Measurements from ENCODE around the gene TMEM45B. TPM values are rescaled to one million over a fixed set of nuclear protein-coding genes. Genes with fewer than 3 reads are reported as not detected.
A peak's percentile ranks its signal among the peaks of the same experiment; 100 is the strongest.

The TMEM45B gene
- polyA plus RNA-seq, 1 experiment, result not detected

DNA sequence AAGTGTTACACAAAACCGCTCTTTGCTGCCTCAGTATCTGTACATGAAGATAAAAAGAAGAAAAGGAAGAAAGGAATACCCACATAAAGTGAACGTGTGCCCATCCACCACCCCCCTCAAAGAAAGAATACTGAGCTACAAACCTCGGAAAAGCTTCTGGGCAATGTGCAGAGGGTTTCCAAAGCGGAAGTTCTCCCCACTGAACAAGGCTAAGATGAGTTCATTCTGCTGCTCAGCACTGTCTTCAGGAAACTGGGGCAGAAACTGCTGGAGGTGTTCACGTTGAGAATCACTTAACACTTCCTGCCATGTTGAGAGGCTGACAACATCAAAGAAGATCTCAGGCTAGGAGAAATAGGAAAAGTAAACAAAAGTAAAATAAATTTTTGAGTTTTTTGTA lies 72.8 kb downstream of the TMEM45B start:
- no peak overlapping the region for H3K4me3 ChIP-seq (ENCODE audit: low read depth, low read length)
- DNase-seq (ENCODE audit: low read depth), result no peak
- TF ChIP-seq, protein P1, sequence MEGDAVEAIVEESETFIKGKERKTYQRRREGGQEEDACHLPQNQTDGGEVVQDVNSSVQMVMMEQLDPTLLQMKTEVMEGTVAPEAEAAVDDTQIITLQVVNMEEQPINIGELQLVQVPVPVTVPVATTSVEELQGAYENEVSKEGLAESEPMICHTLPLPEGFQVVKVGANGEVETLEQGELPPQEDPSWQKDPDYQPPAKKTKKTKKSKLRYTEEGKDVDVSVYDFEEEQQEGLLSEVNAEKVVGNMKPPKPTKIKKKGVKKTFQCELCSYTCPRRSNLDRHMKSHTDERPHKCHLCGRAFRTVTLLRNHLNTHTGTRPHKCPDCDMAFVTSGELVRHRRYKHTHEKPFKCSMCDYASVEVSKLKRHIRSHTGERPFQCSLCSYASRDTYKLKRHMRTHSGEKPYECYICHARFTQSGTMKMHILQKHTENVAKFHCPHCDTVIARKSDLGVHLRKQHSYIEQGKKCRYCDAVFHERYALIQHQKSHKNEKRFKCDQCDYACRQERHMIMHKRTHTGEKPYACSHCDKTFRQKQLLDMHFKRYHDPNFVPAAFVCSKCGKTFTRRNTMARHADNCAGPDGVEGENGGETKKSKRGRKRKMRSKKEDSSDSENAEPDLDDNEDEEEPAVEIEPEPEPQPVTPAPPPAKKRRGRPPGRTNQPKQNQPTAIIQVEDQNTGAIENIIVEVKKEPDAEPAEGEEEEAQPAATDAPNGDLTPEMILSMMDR (IDR thresholded peaks at IDR 0.05; ENCODE audit: insufficient read depth, low read depth, low read length), result no peak
- H3K36me3 ChIP-seq (ENCODE audit: control insufficient read depth, insufficient read depth, low read length), result peaks cover 17% of the 10 kb centered on the region
- POLR2A ChIA-PET, result no interaction called here
- CTCF ChIA-PET, result interaction anchor here (1.1 to 1.6 kb wide), 2 partner anchors 10 to 14 kb away, joined by 4 to 6 read pairs; no protein-coding TSS in a partner anchor
- H3K27me3 ChIP-seq (ENCODE audit: control insufficient read depth, insufficient read depth, low read length), result no peaks in the 10 kb centered on the region

- ChIA-PET CTCF (interaction anchor here (0.7 to 1.5 kb wide), 4 partner anchors 13 to 238 kb away, joined by 3 to 5 read pairs (median 3); no protein-coding TSS in a partner anchor), POLR2A (no interaction called here)
- H3K36me3 ChIP-seq (ENCODE audit: control insufficient read depth, insufficient read depth, low read length), result peaks cover 3% of the 10 kb centered on the region; the same call in 1 of the 2 replicates
- peak overlapping the region; percentile 98 for H3K4me3 ChIP-seq (ENCODE audit: low read depth, low read length)
- TF ChIP-seq, protein P1 (IDR thresholded peaks at IDR 0.05; ENCODE audit: insufficient read depth, low read depth, low read length), result no peak
- no peaks in the 10 kb centered on the region for H3K27me3 ChIP-seq (ENCODE audit: control insufficient read depth, insufficient read depth, low read length)
- DNase-seq (ENCODE audit: low read depth), result no peak
Observed at GRCh38 chr11:129894278-129895125, 78.9 kb downstream of the TMEM45B start.

- Histone ChIP-seq H3K27me3 (ENCODE audit: control insufficient read depth, insufficient read depth, low read length) (no peaks in the 10 kb centered on the region), H3K36me3 (ENCODE audit: control insufficient read depth, insufficient read depth, low read length) (peaks cover 3% of the 10 kb centered on the region; the same call in 1 of the 2 replicates), H3K4me3 (ENCODE audit: low read depth, low read length) (peak within 1 kb of the TSS; percentile 98)
- TF ChIP-seq, protein P1 (IDR thresholded peaks at IDR 0.05; ENCODE audit: insufficient read depth, low read depth, low read length), result no peak
- CTCF ChIA-PET, result interaction anchor here (0.9 to 1.5 kb wide), 3 partner anchors 17 to 237 kb away, joined by 3 to 5 read pairs (median 3); no protein-coding TSS in a partner anchor
- POLR2A ChIA-PET, result no interaction called here
- peak; percentile 5 for DNase-seq (ENCODE audit: low read depth)
Observed at GRCh38 chr11:129895126-129896041, 79.7 kb downstream of the TMEM45B start, which contains the start of gene NFRKB. TSS of gene NFRKB (minus strand) at chr11:129895578. CDS start at chr11:129892849, 2,729 bp downstream.

- TF ChIP-seq, protein P1 (IDR thresholded peaks at IDR 0.05; ENCODE audit: insufficient read depth, low read depth, low read length), result no peak
- CTCF ChIA-PET, result interaction anchor here (1.7 kb wide), 1 partner anchor 14 kb away, joined by 5 read pairs; no protein-coding TSS in a partner anchor
- H3K27me3 ChIP-seq (ENCODE audit: control insufficient read depth, insufficient read depth, low read length), result no peaks in the 10 kb centered on the region
- no peak for DNase-seq (ENCODE audit: low read depth)
- peaks cover 2% of the 10 kb centered on the region; the same call in 1 of the 2 replicates for H3K36me3 ChIP-seq (ENCODE audit: control insufficient read depth, insufficient read depth, low read length)
- H3K4me3 ChIP-seq (ENCODE audit: low read depth, low read length), result peak overlapping the region; percentile 98
- POLR2A ChIA-PET, result no interaction called here
Observed at GRCh38 chr11:129896062-129896461, 80.4 kb downstream of the TMEM45B start.
